Coronary artery (tissue), 2 donors: ENCODE results near the gene HUS1.

Experiments
- DNase-seq: peaks from one replicate; pipeline ENCODE4 v3.0.0-alpha.2; 2017; ENCODE audit warnings: low spot score
- H3K27ac ChIP-seq, 2 donors: fragments of 200-600 bp; sonication (generic); one replicate each; pipeline ENCODE4 v1.5.1; 2016 to 2019
- H3K4me3 ChIP-seq: fragments of 200-600 bp; sonication (generic); 2 replicates; pipeline ENCODE4 v1.5.1; 2016; ENCODE audit warnings: mild to moderate bottlenecking, moderate library complexity
- CTCF ChIP-seq: fragments of 200-600 bp; sonication (generic); IDR thresholded peaks from one replicate; pipeline ENCODE4 v1.5.1; 2019; ENCODE audit warnings: antibody characterized with exemption

The HUS1 gene

GRCh38 chr7:47979832-47980181 is 392 bp upstream of the HUS1 start:
- peak overlapping the region; percentile 85 for H3K4me3 ChIP-seq
- TF ChIP-seq CTCF = no peak
- H3K27ac ChIP-seq = peak overlapping the region; percentile 76 to 92
- DNase-seq = no peak

GRCh38 chr7:47978790-47979144 is 648 bp downstream of the HUS1 start:
- H3K4me3 ChIP-seq = peak overlapping the region; percentile 85
- no peak for DNase-seq
- no peak for TF ChIP-seq CTCF
- H3K27ac ChIP-seq = peak overlapping the region; percentile 76 to 92

GRCh38 chr7:47973739-47974138 is 5.7 kb downstream of the HUS1 start:
- Histone ChIP-seq H3K4me3 (no peak overlapping the region), H3K27ac (no peak overlapping the region)
- no peak for DNase-seq
- TF ChIP-seq CTCF = no peak

GRCh38 chr7:47970761-47971160 is 8.7 kb downstream of the HUS1 start:
- peak overlapping the region in 1 of 2 donors; percentile 53 for H3K27ac ChIP-seq
- TF ChIP-seq CTCF = no peak
- H3K4me3 ChIP-seq = no peak overlapping the region
- no peak for DNase-seq

- Histone ChIP-seq H3K4me3 (no peak overlapping the region), H3K27ac (no peak overlapping the region)
- peak; percentile 66 for TF ChIP-seq CTCF
- no peak for DNase-seq
Measured at GRCh38 chr7:47968847-47969774, 10.3 kb downstream of the HUS1 start.

GRCh38 chr7:47967708-47968107 is 11.7 kb downstream of the HUS1 start:
- no peak for TF ChIP-seq CTCF
- DNase-seq = no peak
- H3K27ac ChIP-seq = no peak overlapping the region
- H3K4me3 ChIP-seq = no peak overlapping the region

GRCh38 chr7:47967123-47967522 is 12.3 kb downstream of the HUS1 start:
- H3K4me3 ChIP-seq = no peak overlapping the region
- no peak overlapping the region for H3K27ac ChIP-seq
- DNase-seq = no peak
- no peak for TF ChIP-seq CTCF
